T-helper 1 cell (primary cell): ENCODE results near the gene DDX10.
"Not testable (repeated sequence)": the region's sequence is repeated elsewhere in the genome, so short reads cannot be mapped to it uniquely, and the experiment has no call there.

ENCODE experiments used
- DNase-seq, 5 donors: peaks; one replicate each; pipeline ENCODE4 v3.0.0-alpha.2; 2012 to 2020

The DDX10 gene

GRCh38 chr11:108775324-108775723, 110.5 kb downstream of the DDX10 start:
- no peak for DNase-seq

GRCh38 chr11:108779147-108779546, 114.3 kb downstream of the DDX10 start:
- DNase-seq: not testable (repeated sequence)

GRCh38 chr11:108780119-108780518, 115.2 kb downstream of the DDX10 start:
- DNase-seq: no peak

GRCh38 chr11:108781946-108782345, 117.1 kb downstream of the DDX10 start:
- no peak for DNase-seq

DNA sequence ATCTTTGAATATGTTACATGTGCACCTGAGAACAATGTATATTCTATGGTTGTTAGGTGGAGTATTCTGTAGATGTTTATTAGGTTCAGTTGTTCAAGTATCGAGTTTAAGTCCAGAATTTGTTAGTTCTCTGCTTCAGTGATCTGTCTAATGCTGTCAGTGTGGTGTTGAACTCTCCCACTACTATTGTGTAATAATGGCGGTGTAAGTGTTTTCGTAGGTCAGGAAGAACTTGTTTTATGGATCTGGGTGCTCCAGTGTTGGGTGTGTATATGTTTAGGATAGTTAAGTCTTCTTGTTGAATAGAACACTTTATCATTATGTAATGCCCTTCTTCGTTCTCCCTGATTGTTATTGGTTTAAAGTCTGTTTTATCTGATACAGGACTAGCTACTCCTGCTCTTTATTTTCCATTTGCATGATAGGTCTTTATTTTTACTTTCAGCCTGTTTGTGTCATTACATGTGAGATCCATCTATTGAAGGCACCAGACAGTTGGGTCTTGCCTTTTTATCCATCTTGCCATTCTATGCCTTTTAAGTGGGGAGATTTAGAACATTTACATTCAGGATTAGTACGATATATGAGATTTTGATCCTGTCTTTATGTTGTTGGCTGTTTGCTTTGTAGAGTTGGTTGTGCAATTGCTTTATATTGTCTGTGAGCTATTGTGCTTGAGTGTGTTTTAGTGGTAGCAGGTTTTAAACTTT, 121.6 kb downstream of the DDX10 start:
- DNase-seq: no peak

DNA sequence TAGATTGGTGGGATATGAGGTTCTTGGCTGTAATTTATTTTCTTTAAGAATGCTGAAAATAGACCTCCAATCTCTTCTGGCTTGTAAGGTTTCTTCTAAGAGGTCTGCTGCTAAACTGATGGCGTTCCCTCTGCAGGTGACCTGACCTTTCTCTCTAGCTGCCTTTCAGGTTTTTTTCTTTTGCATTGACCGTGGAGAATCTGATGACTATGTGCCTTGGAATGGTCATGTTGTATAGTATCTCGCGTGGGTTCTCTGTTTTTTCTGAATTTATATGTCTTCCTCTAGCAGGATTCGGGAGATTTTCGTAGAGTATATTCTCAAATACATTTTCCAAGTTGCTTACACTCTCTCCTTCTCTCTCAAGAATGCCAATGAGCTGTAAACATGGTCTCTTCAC, 122.2 kb downstream of the DDX10 start:
- no peak for DNase-seq

DNA sequence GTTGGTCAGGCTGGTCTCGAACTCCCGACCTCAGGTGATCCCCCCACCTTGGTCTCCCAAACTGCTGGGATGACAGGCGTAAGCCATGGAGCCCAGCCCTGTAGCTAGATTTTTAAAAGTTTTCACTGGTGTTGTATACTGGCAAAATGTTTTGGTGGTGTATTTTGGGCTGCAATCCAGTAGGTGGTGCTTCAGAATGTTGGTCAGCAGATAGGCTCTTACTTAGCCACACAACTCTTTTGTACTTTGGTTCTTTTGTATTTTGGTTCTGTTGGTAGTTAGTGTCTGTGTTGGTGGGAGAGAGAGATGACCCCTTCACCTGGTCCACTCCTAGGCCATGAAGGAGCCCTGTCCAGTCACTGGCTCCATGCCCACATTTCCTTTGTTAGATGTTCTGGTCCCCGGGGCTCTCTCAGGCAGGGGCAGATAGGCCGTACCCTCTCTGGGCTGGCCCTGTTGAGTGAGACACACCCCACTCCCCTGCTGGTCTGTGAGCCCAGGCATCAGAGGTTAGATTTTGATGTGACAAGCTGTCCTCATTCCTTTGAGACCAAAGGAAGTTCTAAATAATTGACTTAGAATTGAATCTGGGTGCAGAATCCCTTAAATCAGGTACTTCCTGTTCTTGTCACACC, 123.8 kb downstream of the DDX10 start:
- no peak for DNase-seq

DNA sequence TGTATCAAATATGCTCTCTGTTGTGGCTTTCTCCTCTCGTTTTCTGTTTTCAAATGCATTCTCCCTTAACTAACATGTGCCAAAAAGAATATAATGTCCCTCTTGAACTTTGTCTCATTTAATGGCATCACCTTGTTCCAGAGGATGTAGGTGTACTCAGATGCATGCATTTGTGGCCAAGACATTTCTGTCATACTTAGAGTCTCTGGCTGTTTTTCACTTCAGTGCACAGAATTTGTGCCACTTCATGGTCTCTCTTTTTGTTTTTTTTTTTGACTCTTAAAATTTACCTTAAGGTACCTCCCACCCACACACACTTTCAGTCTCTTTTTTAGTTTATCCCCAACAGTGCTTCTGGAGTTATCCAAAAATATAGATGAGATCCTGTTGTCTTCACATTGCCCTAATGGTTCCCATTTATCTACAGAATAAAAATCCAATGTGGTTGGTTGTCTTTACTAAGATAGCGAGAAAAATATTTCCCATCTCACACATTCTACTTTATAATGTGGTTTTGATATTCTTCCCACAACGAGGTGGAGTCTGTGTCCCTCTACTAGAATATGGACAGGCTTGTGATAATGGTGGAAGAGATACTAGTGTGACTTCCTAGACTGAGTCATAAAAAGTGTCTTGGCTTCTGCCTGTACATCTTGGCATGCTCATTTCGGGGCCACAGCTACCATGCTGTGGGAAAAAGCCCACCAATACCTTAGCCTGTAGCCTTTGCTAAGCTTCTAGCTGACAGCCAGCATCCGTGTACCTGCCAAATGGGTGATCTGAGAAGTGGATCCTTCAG, 125.8 kb downstream of the DDX10 start:
- DNase-seq: no peak

GRCh38 chr11:108793138-108793537, 128.3 kb downstream of the DDX10 start:
- no peak for DNase-seq

GRCh38 chr11:108793611-108794010, 128.7 kb downstream of the DDX10 start:
- DNase-seq: no peak

- DNase-seq: no peak
Measured at GRCh38 chr11:108796551-108796950, 131.7 kb downstream of the DDX10 start.

- no peak for DNase-seq
Measured at GRCh38 chr11:108797578-108798100, 132.8 kb downstream of the DDX10 start.

- DNase-seq: no peak
Measured at GRCh38 chr11:108802492-108802891, 137.6 kb downstream of the DDX10 start.

GRCh38 chr11:108803776-108804175, 138.9 kb downstream of the DDX10 start:
- no peak for DNase-seq

- DNase-seq: no peak
Measured at GRCh38 chr11:108804511-108804910, 139.6 kb downstream of the DDX10 start.

DNA sequence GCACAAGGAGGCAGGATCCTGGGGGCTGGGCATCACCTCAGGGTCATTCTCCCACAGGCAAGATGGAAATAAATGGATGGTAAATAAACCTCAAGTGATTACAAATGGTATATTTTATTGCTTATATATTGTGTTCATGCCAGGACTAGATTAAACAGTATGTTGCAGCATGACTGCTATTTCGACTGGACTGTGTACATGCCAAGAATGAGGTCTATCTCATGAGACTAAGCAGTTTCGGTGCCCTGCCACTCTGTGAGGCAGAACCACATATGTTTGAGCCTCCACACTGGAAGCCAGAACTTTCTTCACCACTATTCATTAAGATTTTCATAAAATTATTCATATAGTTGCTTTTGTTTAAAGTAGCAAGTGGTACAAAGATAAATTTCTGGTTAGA, 140.2 kb downstream of the DDX10 start:
- DNase-seq: no peak

DNA sequence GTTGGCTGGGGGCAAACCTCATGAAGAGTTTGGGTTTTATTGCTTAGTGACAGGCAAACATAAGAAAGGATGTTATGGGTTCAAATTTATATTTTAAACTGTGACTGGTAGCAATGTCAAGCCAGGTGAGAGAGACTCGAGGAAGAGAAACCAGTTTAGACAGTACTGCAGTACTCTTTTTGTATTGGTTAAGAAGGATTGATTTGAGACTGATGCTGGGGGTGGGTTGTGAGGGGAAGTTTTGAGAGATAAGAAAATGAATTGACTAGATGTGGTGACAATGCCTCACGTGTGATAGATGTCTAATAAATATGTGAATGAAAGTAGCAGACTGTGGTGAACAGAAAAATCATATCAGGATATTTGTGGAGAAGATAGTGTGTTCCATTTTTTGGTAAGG, 142.4 kb downstream of the DDX10 start:
- DNase-seq: no peak

DNA sequence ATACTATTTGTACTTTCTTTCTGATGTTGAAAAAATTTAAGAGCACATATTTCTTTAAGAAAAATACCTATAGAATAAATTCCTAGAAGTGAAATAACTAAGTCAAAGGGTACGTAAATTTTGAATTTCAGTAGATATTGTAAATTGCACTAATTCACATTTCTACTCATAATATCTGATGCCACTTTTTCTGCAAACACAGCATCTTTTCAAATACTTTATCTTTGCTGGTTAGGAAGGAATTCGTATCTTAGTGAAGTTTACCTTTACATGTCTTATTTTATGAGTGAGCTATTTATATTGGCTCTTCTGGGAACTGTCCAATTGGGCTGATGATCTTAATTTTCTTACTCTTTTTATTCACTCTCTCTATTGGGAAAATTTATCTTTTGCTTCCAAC, 148.2 kb downstream of the DDX10 start:
- no peak for DNase-seq

- DNase-seq: no peak
Measured at GRCh38 chr11:108817976-108818375, 153.1 kb downstream of the DDX10 start.

DNA sequence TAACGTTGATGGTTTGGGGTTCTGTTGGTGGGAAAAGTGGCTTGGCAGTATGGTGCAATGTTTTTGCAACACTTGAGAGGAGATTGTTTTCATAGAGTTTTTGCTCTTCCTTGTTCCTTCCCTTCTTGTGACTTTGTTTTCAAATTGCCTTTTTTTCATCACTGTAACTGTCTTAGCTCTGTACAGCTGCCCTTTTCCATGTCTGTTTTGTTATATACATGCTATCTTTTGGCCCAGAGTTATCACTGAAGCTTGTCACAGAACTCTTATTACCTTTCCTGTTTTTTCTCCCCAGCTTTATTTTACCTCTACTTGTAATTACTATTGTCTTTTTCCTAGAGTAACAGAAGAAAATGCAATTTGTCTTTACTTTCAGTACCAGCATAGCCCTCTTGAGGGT, 154.1 kb downstream of the DDX10 start:
- no peak for DNase-seq

GRCh38 chr11:108819957-108820356, 155.1 kb downstream of the DDX10 start:
- DNase-seq: no peak

DNA sequence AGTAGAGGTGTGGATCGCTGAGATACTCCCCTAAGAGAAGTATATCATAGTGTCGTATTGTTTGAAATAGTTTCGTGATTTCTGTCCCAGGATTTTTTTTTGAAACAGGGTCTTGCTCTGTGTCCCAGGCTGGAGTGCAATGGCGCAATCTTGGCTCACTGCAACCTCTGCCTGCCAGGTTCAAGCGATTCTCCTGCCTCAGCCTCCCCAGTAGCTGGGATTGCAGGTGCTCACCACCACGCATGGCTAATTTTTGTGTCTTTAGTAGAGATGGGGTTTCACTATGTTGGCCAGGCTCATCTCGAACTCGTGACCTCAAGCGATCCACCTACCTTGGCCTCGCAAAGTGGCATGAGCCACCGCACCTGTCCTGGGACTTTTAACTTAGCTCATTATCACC, 159.1 kb downstream of the DDX10 start:
- not testable (repeated sequence) for DNase-seq

DNA sequence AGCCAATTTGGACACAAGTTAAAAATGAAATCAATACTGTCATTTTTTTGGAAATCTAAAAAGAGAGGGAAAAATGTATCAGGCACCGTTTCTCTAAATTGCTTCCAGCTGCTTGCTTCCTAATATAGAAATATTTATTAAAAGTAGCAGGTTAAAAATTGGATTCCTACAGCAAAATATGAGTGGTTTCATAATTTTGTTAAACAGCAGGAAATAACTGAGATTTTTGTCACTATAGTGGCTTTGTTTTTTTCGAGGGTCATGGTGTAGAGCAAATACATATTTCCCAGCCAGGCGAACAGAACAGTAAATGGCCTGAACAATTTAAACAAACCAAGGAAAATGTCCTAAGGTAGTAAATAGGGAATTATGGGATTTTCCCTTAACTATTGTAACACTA, 159.7 kb downstream of the DDX10 start:
- DNase-seq: no peak

DNA sequence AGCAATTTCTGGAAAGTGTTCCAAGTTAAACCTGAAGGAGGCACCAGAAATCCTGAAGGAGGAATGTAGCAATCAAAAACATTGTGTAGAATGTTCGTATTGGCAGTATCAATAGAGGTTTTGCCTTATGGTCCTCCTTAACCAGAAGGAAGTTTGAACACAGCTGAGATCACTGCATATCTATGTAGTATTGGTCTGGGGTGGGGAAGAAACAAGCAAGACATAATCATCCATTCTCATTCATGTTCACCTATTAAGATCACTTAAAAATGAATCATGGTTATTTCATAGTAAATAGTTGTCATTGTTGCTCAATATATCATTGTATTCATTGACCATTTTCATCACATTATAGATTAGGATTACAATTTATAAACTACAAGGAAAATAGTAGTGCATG, 160.5 kb downstream of the DDX10 start:
- DNase-seq: no peak
